HEK293 (cell line): ENCODE results near the gene WDR48.

Experiments used
- CTCF ChIA-PET: fragments of 350-600 bp; formaldehyde crosslinking; extraction: SDS; loops from one replicate; lab custom pipeline; 2021; ENCODE audit warnings: antibody characterized with exemption; lab: Yijun Ruan, JAX
- POLR2A ChIA-PET: fragments of 300-600 bp; formaldehyde crosslinking; extraction: SDS; loops from one replicate; lab custom pipeline; 2020; ENCODE audit warnings: antibody characterized with exemption, inconsistent platforms; lab: Yijun Ruan, JAX
- H3K27ac ChIP-seq: fragments of 200-500 bp; sonication (Bioruptor generic); 2 replicates; pipeline ENCODE4 v1.5.1; 2014; ENCODE audit warnings: low read depth, low read length, control low read depth, inconsistent platforms; ENCODE audit errors: extremely low read depth
- H3K36me3 ChIP-seq, 2 experiments: fragments of 200-500 bp in 1 of 2; sonication (Bioruptor generic) in 1 of 2; 1 replicate in 1 of 2; 2 replicates in 1 of 2; pipeline ENCODE4 v1.5.1; 2014 to 2017; ENCODE audit warnings: inconsistent platforms in 2 of 2, low read length in 2 of 2; ENCODE audit not compliant: control insufficient read depth in 2 of 2, insufficient read depth in 1 of 2
- H3K4me1 ChIP-seq: fragments of 200-500 bp; sonication (Bioruptor generic); 2 replicates; pipeline ENCODE4 v1.5.1; 2014; ENCODE audit warnings: mild to moderate bottlenecking, low read length, inconsistent platforms; ENCODE audit not compliant: control insufficient read depth, insufficient read depth
- H3K4me3 ChIP-seq: 2 replicates; pipeline ENCODE4 v1.5.1; 2011; ENCODE audit warnings: low read depth, mild to moderate bottlenecking, control low read depth, low read length, moderate library complexity
- H3K9me3 ChIP-seq: fragments of 200-500 bp; sonication (Bioruptor generic); 2 replicates; pipeline ENCODE4 v1.5.1; 2014; ENCODE audit warnings: low read depth, low read length, inconsistent platforms; ENCODE audit not compliant: control insufficient read depth, insufficient read depth
- KLF10 ChIP-seq: fragments of 450-650 bp; IDR thresholded peaks from 2 replicates; pipeline ENCODE4 v1.5.1; 2018; ENCODE audit warnings: missing biosample characterization, mild to moderate bottlenecking, missing genetic modification characterization
- YY2 ChIP-seq: fragments of 450-650 bp; formaldehyde crosslinking; IDR thresholded peaks from 2 replicates; pipeline ENCODE4 v1.5.1; 2016; ENCODE audit warnings: missing biosample characterization, missing genetic modification characterization
- ZNF521 ChIP-seq: fragments of 450-650 bp; formaldehyde crosslinking; IDR thresholded peaks from 2 replicates; pipeline ENCODE4 v1.5.1; 2017; ENCODE audit warnings: missing biosample characterization, mild to moderate bottlenecking, missing genetic modification characterization
- ZNF76 ChIP-seq: fragments of 450-650 bp; formaldehyde crosslinking; IDR thresholded peaks from 2 replicates; pipeline ENCODE4; 2016; ENCODE audit warnings: low read depth, missing biosample characterization, missing genetic modification characterization, borderline replicate concordance
- ZNF837 ChIP-seq: fragments of 450-650 bp; formaldehyde crosslinking; IDR thresholded peaks from 2 replicates; pipeline ENCODE4 v1.5.1; 2016; ENCODE audit warnings: missing biosample characterization, missing genetic modification characterization
- TF ChIP-seq, protein P1 (sequence below): IDR thresholded peaks from 2 replicates; pipeline ENCODE4 v1.6.1; 2011; ENCODE audit warnings: mild to moderate bottlenecking, low read depth, low read length, borderline replicate concordance
- TF ChIP-seq, protein P2 (sequence below): fragments of 450-650 bp; formaldehyde crosslinking; IDR thresholded peaks from 2 replicates; pipeline ENCODE4 v1.5.1; 2016; ENCODE audit warnings: missing biosample characterization, missing genetic modification characterization, low read depth
- TF ChIP-seq, protein P3 (sequence below): fragments of 450-650 bp; formaldehyde crosslinking; IDR thresholded peaks from 2 replicates; pipeline ENCODE4 v1.5.1; 2017; ENCODE audit warnings: missing biosample characterization, missing genetic modification characterization
- TF ChIP-seq, protein P4 (sequence below): fragments of 450-650 bp; IDR thresholded peaks from 2 replicates; pipeline ENCODE4 v1.5.1; 2018; ENCODE audit warnings: missing biosample characterization, mild to moderate bottlenecking, missing genetic modification characterization
- TF ChIP-seq, protein P5 (sequence below): fragments of 450-650 bp; formaldehyde crosslinking; IDR thresholded peaks from 2 replicates; pipeline ENCODE4 v1.5.1; 2016; ENCODE audit warnings: missing biosample characterization, missing genetic modification characterization

The WDR48 gene

DNA sequence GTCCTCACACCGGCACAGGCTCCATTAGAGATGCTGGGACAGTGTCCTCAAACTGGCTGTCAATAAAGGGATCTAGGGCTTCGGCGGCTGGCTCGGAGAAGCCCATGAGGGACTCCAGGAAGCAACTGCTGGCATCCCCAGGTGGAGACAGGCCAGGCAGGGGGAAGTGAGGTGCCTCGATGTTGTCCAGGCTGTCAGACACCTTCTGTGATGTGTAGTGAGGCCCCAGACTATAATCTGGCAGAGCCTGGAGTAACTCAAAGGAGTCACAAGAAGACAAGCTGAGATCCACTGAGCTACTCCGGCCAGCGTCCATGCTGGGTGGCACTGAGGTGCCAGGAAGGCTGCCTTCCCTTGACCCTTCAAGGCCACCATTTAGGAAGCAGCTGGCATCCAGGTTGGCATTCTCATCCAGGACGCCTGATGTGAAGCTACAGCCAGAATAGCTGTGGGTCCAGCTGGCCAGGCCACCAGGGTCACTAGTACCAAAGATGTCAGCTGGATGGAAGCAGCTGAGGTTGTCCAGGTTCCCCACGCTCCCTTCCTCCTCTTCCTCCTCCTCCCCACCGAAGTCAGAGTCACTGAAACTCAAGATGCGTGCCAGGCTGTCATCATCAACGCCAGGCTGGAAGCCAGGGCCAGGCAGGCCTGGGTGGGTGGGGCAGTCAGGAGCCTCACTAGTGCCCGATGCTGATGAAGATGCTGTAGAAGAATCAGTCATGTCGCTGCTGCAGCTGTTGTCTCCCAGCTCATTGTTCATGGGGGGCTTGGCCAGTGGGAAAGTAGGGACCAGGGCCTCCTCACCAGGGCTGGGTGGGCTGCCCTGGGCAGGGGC lies 91.5 kb downstream of the WDR48 start (continued):
- TF ChIP-seq, protein P1, sequence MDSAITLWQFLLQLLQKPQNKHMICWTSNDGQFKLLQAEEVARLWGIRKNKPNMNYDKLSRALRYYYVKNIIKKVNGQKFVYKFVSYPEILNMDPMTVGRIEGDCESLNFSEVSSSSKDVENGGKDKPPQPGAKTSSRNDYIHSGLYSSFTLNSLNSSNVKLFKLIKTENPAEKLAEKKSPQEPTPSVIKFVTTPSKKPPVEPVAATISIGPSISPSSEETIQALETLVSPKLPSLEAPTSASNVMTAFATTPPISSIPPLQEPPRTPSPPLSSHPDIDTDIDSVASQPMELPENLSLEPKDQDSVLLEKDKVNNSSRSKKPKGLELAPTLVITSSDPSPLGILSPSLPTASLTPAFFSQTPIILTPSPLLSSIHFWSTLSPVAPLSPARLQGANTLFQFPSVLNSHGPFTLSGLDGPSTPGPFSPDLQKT, result no peak
- TF ChIP-seq, protein P2, sequence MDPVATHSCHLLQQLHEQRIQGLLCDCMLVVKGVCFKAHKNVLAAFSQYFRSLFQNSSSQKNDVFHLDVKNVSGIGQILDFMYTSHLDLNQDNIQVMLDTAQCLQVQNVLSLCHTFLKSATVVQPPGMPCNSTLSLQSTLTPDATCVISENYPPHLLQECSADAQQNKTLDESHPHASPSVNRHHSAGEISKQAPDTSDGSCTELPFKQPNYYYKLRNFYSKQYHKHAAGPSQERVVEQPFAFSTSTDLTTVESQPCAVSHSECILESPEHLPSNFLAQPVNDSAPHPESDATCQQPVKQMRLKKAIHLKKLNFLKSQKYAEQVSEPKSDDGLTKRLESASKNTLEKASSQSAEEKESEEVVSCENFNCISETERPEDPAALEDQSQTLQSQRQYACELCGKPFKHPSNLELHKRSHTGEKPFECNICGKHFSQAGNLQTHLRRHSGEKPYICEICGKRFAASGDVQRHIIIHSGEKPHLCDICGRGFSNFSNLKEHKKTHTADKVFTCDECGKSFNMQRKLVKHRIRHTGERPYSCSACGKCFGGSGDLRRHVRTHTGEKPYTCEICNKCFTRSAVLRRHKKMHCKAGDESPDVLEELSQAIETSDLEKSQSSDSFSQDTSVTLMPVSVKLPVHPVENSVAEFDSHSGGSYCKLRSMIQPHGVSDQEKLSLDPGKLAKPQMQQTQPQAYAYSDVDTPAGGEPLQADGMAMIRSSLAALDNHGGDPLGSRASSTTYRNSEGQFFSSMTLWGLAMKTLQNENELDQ (tag by site-specific recombination), result no peak
- TF ChIP-seq, protein P3, sequence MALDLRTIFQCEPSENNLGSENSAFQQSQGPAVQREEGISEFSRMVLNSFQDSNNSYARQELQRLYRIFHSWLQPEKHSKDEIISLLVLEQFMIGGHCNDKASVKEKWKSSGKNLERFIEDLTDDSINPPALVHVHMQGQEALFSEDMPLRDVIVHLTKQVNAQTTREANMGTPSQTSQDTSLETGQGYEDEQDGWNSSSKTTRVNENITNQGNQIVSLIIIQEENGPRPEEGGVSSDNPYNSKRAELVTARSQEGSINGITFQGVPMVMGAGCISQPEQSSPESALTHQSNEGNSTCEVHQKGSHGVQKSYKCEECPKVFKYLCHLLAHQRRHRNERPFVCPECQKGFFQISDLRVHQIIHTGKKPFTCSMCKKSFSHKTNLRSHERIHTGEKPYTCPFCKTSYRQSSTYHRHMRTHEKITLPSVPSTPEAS, result no peak
- TF ChIP-seq, protein P4, sequence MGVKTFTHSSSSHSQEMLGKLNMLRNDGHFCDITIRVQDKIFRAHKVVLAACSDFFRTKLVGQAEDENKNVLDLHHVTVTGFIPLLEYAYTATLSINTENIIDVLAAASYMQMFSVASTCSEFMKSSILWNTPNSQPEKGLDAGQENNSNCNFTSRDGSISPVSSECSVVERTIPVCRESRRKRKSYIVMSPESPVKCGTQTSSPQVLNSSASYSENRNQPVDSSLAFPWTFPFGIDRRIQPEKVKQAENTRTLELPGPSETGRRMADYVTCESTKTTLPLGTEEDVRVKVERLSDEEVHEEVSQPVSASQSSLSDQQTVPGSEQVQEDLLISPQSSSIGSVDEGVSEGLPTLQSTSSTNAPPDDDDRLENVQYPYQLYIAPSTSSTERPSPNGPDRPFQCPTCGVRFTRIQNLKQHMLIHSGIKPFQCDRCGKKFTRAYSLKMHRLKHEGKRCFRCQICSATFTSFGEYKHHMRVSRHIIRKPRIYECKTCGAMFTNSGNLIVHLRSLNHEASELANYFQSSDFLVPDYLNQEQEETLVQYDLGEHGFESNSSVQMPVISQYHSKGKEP (tag by site-specific recombination), result no peak

DNA sequence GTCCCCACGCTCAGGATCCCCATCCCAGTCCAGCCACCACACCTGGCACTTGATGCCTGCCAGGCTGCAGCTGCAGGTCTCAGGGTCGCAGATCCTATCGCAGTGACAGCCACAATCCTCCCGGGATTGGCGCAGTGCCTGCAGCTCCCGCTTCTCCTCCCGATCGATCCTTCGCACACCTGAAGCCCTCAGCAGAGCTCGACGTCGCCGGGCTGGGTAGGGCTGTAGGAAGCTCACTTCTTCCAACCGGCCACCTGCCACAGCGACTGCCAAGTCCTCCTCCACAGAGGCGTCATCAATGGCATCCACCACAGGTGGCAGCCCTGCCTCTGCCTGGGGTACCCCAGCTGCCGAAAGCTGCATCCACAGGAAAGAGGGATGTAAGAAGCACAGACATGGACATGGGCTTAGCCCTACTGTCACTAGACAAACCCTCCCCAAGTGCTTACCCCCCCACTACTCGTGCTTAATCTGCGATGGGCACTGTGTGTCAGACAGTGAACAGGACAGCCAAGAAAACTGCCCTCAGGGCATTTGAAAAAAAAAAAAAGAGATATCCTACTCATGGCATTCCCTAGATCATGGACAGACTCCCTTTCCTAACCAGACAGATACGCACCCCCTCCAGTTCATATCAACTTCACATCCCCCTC lies 92.4 kb downstream of the WDR48 start:
- Histone ChIP-seq H3K4me3 (no peak overlapping the region), H3K4me1 (no peaks in the 10 kb centered on the region), H3K36me3 (peaks cover 0 to 69% of the 10 kb centered on the region in 2 experiments; a peak in 1 of 3 replicates), H3K9me3 (no peaks in the 10 kb centered on the region), H3K27ac (no peak overlapping the region)
- ChIA-PET POLR2A (interaction anchor here (1.7 kb wide), 1 partner anchor 34 kb away, joined by 3 read pairs; no protein-coding TSS in a partner anchor), CTCF (interaction anchor here (0.8 kb wide), 1 partner anchor 33 kb away, joined by 3 read pairs; no protein-coding TSS in a partner anchor)
- no peak for TF ChIP-seq ZNF521
- TF ChIP-seq KLF10, result no peak
- TF ChIP-seq ZNF837 (tag by site-specific recombination), result no peak
- no peak for TF ChIP-seq YY2

DNA sequence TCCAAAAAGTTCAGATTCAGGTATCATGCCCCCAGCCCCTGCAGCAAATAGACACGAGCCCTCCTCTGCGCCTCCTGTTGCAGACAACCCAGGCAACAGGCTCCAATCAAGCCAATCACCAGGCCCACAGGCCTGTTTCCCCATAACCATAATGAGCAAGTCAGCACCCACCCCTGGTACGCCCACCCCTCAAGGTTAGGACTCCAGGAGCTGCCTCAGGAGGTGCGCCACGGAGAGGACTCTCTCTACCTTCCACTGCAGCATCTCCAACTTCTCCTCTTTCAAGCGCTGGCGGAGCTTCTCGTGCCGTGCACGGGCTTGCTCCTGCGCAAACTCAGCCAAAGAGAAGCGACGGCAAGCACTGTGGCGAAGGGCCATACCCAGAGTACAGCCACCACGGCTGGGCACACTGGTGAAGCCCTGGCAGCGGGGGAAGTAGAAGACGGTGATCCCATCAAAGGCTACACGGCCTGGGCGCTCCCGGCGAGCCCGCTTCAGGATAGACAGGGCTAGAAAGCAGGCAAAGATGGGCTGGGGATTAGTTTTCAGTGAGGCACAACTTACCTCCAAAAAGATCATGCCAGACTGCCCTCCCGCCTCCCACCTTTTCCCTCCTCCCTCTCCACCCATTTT lies 93.0 kb downstream of the WDR48 start:
- POLR2A ChIA-PET, result interaction anchor here (0.6 to 1.7 kb wide), 2 partner anchors 33 to 139 kb away, joined by 3 to 5 read pairs; no protein-coding TSS in a partner anchor
- CTCF ChIA-PET, result interaction anchor here (0.8 kb wide), 1 partner anchor 32 kb away, joined by 3 read pairs; no protein-coding TSS in a partner anchor

More for the DNA sequence above, 93.0 kb downstream of the WDR48 start:
- Histone ChIP-seq H3K36me3 (peaks cover 0 to 69% of the 10 kb centered on the region in 2 experiments; a peak in 1 of 3 replicates), H3K4me3 (no peak overlapping the region), H3K4me1 (no peaks in the 10 kb centered on the region), H3K9me3 (no peaks in the 10 kb centered on the region), H3K27ac (no peak overlapping the region)
- no peak for TF ChIP-seq ZNF76 (tag by site-specific recombination)
- TF ChIP-seq, protein P5, sequence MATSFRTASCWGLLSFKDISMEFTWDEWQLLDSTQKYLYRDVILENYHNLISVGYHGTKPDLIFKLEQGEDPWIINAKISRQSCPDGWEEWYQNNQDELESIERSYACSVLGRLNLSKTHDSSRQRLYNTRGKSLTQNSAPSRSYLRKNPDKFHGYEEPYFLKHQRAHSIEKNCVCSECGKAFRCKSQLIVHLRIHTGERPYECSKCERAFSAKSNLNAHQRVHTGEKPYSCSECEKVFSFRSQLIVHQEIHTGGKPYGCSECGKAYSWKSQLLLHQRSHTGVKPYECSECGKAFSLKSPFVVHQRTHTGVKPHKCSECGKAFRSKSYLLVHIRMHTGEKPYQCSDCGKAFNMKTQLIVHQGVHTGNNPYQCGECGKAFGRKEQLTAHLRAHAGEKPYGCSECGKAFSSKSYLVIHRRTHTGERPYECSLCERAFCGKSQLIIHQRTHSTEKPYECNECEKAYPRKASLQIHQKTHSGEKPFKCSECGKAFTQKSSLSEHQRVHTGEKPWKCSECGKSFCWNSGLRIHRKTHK (tag by site-specific recombination), result no peak
